ENCODE data around the gene ZNF532.

DNA sequence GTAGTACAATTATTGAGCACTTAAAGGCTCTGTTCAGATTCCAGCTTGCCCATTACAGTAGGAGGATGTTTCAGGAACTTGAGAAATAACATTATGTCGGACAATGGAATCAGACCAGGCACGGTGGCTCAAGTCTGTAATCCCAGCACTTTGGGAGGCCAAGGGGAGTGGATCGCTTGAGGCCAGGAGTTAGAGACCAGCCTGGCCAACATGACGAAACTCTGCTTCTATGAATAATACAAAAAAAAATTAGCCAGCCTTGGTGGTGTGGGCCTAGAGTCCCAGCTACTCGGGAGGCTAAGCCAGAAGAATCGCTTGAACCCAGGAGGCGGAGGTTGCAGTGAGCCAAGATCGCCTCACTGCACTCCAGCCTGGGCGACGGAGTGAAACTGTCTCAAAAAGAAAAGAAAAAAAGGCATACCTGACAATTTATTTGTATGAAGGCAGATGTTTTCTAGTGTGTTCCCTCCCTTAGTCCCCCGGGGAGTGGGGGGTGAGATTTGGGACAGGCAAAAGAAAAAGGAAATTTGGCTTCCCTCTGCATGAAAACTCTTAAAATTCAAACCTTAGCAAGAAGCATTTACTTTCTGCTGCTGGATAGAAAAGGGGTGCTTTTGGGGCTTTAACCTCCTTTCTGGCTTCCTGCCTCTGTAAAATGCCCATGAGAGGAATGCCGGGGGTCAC is 13.7 kb upstream of the ZNF532 start:
- TF ChIP-seq, protein P1, sequence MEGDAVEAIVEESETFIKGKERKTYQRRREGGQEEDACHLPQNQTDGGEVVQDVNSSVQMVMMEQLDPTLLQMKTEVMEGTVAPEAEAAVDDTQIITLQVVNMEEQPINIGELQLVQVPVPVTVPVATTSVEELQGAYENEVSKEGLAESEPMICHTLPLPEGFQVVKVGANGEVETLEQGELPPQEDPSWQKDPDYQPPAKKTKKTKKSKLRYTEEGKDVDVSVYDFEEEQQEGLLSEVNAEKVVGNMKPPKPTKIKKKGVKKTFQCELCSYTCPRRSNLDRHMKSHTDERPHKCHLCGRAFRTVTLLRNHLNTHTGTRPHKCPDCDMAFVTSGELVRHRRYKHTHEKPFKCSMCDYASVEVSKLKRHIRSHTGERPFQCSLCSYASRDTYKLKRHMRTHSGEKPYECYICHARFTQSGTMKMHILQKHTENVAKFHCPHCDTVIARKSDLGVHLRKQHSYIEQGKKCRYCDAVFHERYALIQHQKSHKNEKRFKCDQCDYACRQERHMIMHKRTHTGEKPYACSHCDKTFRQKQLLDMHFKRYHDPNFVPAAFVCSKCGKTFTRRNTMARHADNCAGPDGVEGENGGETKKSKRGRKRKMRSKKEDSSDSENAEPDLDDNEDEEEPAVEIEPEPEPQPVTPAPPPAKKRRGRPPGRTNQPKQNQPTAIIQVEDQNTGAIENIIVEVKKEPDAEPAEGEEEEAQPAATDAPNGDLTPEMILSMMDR (IDR thresholded peaks at IDR 0.05): no peak
- TF ChIP-seq POLR2A (IDR thresholded peaks at IDR 0.05): no peak
- no peak for TF ChIP-seq EP300 (IDR thresholded peaks at IDR 0.05; ENCODE audit: low read depth)
